Measurements from ENCODE around the gene RLBP1. TPM values are rescaled to one million over a fixed set of nuclear protein-coding genes. Genes with fewer than 3 reads are reported as not detected.

RLBP1 gene
- total and polyA plus RNA-seq, 2 of the 13 experiments (the other 11 are each of a cell fraction or from before 2014, with no cell fraction given), result 0.07 TPM; not detected in 1

DNA sequence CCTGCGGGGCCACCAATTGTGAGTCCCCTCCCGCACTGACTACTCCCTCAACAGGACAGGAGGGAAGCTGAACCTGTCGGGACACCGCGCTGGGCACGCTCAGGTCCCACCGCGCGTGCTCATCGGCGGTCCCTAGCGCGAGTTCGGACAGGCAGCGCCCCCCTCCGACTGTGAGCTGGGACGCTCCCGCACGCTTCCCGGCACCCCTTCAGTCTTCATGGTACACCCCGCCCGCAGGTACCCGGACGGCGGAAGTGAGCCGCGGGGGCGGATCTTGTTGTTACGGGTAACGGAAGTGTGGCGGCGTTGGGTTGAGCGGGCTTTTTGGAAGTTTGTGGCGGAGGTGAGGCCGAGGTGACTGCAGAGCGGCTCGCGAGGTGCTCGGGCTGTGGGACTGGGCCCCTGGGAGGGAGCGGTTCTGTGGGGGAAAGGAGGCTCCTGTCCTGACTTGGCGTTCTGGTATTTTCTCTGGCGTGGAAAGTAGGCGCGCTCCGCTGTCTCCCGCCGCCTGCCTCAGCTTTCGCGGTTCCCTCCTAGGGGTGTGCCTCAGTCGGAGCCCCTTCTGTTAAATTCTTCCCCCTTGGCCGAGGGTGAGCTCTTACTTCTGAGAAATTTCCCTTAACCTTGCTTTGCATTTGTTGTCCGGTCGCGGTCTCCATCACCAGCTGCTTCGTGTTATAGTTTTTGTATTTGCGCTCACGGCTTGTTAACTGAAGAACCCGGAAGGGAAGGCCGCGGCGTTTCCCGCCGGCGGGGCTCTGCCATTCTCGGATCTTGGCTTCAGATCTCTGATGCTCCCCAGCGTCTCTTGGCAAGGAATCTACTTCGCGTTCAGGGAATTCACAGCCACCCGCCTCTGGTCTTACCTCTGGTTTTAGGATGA lies 22.6 kb upstream of the RLBP1 start, which contains the start of gene FANCI (continued):
- TF ChIP-seq TRIM24 (CRISPR knock-in tag; IDR thresholded peaks at IDR 0.05), result no peak
- no peak for TF ChIP-seq MIXL1 (CRISPR knock-in tag; IDR thresholded peaks at IDR 0.05)
- TF ChIP-seq, protein P1, sequence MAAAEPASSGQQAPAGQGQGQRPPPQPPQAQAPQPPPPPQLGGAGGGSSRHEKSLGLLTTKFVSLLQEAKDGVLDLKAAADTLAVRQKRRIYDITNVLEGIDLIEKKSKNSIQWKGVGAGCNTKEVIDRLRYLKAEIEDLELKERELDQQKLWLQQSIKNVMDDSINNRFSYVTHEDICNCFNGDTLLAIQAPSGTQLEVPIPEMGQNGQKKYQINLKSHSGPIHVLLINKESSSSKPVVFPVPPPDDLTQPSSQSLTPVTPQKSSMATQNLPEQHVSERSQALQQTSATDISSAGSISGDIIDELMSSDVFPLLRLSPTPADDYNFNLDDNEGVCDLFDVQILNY (CRISPR knock-in tag; conservative IDR thresholded peaks at IDR 0.05), result peak; percentile 92
- TF ChIP-seq GABPB1 (CRISPR knock-in tag; IDR thresholded peaks at IDR 0.05), result peak; percentile 98
- no peak for TF ChIP-seq AGO2 (optimal IDR thresholded peaks at IDR 0.05; ENCODE audit: low read depth, low read length)
- TF ChIP-seq, protein P2, sequence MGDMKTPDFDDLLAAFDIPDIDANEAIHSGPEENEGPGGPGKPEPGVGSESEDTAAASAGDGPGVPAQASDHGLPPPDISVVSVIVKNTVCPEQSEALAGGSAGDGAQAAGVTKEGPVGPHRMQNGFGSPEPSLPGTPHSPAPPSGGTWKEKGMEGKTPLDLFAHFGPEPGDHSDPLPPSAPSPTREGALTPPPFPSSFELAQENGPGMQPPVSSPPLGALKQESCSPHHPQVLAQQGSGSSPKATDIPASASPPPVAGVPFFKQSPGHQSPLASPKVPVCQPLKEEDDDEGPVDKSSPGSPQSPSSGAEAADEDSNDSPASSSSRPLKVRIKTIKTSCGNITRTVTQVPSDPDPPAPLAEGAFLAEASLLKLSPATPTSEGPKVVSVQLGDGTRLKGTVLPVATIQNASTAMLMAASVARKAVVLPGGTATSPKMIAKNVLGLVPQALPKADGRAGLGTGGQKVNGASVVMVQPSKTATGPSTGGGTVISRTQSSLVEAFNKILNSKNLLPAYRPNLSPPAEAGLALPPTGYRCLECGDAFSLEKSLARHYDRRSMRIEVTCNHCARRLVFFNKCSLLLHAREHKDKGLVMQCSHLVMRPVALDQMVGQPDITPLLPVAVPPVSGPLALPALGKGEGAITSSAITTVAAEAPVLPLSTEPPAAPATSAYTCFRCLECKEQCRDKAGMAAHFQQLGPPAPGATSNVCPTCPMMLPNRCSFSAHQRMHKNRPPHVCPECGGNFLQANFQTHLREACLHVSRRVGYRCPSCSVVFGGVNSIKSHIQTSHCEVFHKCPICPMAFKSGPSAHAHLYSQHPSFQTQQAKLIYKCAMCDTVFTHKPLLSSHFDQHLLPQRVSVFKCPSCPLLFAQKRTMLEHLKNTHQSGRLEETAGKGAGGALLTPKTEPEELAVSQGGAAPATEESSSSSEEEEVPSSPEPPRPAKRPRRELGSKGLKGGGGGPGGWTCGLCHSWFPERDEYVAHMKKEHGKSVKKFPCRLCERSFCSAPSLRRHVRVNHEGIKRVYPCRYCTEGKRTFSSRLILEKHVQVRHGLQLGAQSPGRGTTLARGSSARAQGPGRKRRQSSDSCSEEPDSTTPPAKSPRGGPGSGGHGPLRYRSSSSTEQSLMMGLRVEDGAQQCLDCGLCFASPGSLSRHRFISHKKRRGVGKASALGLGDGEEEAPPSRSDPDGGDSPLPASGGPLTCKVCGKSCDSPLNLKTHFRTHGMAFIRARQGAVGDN (CRISPR knock-in tag; IDR thresholded peaks at IDR 0.05), result peak; percentile 98
- TF ChIP-seq HOXA7 (CRISPR knock-in tag; IDR thresholded peaks at IDR 0.05), result no peak
- TF ChIP-seq, protein P3, sequence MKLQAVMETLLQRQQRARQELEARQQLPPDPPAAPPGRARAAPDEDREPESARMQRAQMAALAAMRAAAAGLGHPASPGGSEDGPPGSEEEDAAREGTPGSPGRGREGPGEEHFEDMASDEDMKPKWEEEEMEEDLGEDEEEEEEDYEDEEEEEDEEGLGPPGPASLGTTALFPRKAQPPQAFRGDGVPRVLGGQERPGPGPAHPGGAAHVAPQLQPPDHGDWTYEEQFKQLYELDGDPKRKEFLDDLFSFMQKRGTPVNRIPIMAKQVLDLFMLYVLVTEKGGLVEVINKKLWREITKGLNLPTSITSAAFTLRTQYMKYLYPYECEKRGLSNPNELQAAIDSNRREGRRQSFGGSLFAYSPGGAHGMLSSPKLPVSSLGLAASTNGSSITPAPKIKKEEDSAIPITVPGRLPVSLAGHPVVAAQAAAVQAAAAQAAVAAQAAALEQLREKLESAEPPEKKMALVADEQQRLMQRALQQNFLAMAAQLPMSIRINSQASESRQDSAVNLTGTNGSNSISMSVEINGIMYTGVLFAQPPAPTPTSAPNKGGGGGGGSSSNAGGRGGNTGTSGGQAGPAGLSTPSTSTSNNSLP (IDR thresholded peaks at IDR 0.05; ENCODE audit: low read depth, low read length), result no peak
- peak; percentile 71 for TF ChIP-seq RXRB (CRISPR knock-in tag; IDR thresholded peaks at IDR 0.05; ENCODE audit: borderline replicate concordance)
- no peak for TF ChIP-seq ZNF20 (CRISPR knock-in tag; IDR thresholded peaks at IDR 0.05)
- TF ChIP-seq ZNF354B (CRISPR knock-in tag; IDR thresholded peaks at IDR 0.05), result no peak
- TF ChIP-seq ZBTB7A (CRISPR knock-in tag; IDR thresholded peaks at IDR 0.05), result no peak
- no peak for TF ChIP-seq ZNF841 (CRISPR knock-in tag; IDR thresholded peaks at IDR 0.05; ENCODE audit: borderline replicate concordance)
- TF ChIP-seq, protein P4, sequence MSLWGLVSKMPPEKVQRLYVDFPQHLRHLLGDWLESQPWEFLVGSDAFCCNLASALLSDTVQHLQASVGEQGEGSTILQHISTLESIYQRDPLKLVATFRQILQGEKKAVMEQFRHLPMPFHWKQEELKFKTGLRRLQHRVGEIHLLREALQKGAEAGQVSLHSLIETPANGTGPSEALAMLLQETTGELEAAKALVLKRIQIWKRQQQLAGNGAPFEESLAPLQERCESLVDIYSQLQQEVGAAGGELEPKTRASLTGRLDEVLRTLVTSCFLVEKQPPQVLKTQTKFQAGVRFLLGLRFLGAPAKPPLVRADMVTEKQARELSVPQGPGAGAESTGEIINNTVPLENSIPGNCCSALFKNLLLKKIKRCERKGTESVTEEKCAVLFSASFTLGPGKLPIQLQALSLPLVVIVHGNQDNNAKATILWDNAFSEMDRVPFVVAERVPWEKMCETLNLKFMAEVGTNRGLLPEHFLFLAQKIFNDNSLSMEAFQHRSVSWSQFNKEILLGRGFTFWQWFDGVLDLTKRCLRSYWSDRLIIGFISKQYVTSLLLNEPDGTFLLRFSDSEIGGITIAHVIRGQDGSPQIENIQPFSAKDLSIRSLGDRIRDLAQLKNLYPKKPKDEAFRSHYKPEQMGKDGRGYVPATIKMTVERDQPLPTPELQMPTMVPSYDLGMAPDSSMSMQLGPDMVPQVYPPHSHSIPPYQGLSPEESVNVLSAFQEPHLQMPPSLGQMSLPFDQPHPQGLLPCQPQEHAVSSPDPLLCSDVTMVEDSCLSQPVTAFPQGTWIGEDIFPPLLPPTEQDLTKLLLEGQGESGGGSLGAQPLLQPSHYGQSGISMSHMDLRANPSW (CRISPR knock-in tag; IDR thresholded peaks at IDR 0.05; ENCODE audit: borderline replicate concordance), result no peak

Measured in HepG2 (cell line).